Fibroblast of pulmonary artery (primary cell): ENCODE measurements around the gene PRKCD.

ENCODE experiments used
- DNase-seq: peaks from one replicate; pipeline ENCODE4 v3.0.0-alpha.2; 2010; ENCODE audit warnings: low read depth
- H3K4me3 ChIP-seq: replicated peaks from 2 replicates; pipeline ENCODE4 v1.5.1; 2011; ENCODE audit warnings: low read depth, mild to moderate bottlenecking, control low read depth, low read length, moderate library complexity
- TF ChIP-seq, protein P1 (sequence below): IDR thresholded peaks from 2 replicates; pipeline ENCODE4 v1.5.1; 2011; ENCODE audit warnings: mild to moderate bottlenecking, control low read depth, low read length, inconsistent platforms; ENCODE audit errors: missing control alignments

PRKCD gene

DNA sequence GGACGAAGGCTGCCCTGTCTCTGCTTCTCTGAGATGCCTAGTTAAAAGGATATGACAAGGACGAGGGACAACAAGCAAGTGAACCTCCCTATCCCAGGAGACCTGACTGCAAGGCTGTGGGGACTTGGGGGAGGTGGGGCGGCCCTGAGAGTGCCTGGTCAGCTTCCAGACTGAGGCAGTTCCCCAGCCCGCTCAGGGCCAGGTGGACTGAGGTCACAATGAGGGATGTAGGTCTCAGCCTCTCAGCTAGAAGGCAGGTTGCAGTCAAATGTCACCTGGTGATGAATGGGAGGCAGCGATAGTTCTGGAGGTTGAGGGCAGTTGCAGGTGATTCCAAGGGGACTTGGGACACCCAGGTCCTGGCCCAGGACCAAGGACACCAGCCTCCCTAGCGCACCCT is 64.2 kb downstream of the PRKCD start:
- TF ChIP-seq, protein P1, sequence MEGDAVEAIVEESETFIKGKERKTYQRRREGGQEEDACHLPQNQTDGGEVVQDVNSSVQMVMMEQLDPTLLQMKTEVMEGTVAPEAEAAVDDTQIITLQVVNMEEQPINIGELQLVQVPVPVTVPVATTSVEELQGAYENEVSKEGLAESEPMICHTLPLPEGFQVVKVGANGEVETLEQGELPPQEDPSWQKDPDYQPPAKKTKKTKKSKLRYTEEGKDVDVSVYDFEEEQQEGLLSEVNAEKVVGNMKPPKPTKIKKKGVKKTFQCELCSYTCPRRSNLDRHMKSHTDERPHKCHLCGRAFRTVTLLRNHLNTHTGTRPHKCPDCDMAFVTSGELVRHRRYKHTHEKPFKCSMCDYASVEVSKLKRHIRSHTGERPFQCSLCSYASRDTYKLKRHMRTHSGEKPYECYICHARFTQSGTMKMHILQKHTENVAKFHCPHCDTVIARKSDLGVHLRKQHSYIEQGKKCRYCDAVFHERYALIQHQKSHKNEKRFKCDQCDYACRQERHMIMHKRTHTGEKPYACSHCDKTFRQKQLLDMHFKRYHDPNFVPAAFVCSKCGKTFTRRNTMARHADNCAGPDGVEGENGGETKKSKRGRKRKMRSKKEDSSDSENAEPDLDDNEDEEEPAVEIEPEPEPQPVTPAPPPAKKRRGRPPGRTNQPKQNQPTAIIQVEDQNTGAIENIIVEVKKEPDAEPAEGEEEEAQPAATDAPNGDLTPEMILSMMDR = no peak
- no peak overlapping the region for H3K4me3 ChIP-seq
- DNase-seq = no peak

DNA sequence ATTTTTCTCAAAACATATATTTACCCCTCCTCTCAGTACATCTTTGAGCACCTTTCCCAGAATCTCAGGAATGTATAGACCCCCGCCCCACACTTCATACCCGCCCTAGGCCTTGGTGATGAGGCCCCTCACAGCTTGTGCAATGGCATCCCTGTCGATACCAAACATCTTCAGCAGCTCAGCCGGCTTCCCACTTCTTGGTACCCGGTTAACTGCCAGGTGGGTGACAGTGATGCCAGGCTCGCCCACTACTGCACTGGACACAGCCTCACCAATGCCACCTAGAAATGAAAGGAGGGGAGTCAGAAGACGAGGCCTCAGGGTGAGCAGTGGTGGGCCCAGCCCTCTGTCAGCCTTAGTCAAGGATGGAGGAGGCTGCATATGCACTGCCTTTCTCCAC is 64.6 kb downstream of the PRKCD start:
- TF ChIP-seq, protein P1 = no peak
- DNase-seq = no peak

DNA sequence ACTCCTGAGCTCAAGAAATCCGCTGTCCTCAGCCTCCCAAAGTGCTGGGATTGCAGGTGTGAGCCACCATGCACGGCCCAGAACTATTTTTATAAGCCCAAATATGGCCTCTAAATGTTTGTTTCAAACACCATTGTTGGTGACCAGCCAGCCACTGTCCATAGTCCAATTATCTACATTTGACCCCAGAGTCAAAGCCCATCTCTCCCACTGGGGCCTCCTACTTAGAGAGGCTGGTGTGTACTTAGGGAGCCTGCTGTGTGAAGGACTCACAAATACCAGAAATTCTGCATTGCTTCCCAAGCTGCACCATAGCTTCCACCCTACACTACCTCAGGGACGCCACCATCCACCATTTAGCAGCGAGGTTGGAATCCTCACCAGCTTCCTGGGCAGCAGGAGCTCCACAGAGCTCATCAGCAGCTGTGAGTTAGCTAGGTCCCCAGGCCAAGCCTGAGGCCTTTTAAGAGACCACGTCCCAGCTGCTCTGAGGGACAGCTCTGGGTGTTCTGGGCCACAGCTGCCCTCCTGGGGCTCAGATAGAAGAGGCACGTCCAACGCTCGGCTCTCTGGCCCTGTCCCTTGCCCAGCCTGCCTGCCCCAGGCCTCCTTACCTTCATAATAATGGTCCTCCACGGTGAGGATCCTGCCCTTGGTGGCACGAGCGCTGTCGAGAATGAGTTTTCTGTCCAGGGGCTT is 65.3 kb downstream of the PRKCD start:
- DNase-seq = no peak
- TF ChIP-seq, protein P1 = no peak
- H3K4me3 ChIP-seq = no peak overlapping the region

More for the DNA sequence above, 64.6 kb downstream of the PRKCD start:
- no peak overlapping the region for H3K4me3 ChIP-seq

DNA sequence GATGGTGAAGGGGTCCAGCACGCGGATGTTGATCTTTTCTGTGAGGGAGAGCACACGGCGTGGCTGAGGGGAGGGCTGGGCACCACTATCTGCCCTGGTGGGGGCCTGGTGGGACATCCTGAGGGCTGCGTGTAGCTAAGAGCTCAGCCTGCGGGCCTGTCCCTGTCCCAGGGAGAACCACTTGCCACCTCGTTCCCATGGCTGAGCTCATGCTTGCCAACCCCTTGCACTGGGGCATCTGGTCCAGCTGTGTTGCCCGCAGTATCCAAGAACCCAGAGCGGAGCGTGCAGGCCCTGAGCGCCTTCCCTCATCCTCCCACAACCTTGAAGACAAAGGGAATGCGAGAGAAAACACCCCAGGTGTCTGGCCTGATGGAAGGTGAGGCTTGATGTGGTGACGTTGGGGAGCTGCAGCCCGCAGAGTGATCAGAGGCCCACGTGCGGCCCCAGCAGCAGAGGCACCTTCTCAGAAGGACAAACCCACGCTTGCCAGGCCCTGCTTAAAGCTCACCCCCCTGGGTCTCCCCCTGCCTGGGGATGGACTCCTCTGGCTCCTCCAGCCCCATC is 65.9 kb downstream of the PRKCD start:
- DNase-seq = no peak
- H3K4me3 ChIP-seq = no peak overlapping the region
- TF ChIP-seq, protein P1 = no peak

DNA sequence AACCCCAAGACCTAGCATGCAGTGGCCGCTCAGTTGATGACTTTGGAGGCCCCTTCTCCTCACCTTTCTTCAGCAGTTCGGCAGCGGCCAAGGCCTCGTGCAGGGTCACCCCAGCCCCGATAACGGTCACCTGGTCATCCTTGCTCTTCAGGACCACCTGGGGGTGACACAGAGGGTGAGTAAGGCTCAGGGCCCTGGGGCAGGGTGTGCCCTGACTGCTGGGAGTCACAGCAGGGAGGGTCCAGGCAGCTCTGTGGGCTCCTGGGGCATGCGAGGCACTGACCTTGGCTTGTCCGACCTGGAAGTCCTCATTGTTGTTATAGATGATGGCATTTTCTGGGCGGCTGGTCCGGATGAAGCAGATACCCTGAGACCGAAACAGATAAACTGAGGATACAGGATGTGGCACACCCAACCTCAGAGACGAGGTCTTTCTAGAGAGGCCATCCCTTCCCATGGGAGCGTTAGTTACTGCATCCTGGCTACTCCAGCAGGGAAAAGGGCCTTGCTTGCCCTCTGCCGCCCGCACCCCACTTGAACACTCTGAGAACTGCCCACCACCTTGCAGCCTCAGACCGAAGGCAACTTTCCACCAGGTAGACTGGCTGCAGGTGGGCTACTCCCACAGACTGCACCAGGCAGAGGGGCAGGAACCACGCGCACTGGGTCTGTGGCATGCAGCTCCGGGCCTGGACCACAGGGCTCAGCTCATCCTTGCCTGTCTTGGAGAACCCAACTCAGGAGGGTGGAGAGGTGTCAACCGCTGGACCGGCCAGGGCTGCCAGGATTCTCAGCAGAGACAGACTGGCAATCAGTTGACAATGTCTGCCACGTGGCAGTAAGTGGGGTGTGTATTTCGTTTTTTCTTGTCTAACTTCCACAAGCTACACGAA is 67.2 kb downstream of the PRKCD start:
- no peak for DNase-seq
- TF ChIP-seq, protein P1 = no peak

DNA sequence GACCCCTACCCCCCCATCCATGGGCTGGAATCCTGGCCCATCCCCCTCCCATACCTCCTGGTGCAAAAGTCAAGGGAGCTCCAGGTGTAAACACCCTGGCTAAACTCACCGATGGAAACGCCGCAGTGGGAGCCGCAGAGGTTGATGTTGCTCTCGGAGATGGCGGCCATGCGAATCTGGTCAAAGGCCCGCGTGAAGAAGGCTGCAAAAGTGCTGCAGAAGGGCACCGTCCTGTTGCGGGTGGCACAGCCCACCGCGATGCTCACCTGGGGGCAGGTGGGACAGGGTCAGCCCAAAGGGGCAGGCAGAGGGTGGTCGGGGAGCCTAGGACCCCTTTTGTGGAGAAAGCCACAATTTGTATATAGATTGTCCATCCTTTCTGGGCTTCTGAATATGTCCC is 68.2 kb downstream of the PRKCD start:
- DNase-seq = no peak
- TF ChIP-seq, protein P1 = no peak
- H3K4me3 ChIP-seq = no peak overlapping the region

More for the DNA sequence above, 67.2 kb downstream of the PRKCD start:
- H3K4me3 ChIP-seq = no peak overlapping the region
